Gastroesophageal sphincter (tissue), 4 donors: ENCODE measurements around the gene MACC1. TPM values are rescaled to one million over a fixed set of nuclear protein-coding genes. Genes with fewer than 3 reads are reported as not detected.

Experiments
- ATAC-seq: fragments of 150-250 bp; one replicate; pipeline ENCODE4 v1.9.1; 2016; ENCODE audit warnings: mild to moderate bottlenecking, moderate library complexity
- H3K27ac ChIP-seq, 4 donors: fragments of 200-600 bp; sonication (generic) in 3 of 4; 1 replicate in 3 of 4; 2 replicates in 1 of 4; pipeline ENCODE4 v1.5.1; 2016 to 2019
- H3K27me3 ChIP-seq: fragments of 200-600 bp; sonication (generic); one replicate; pipeline ENCODE4 v1.5.1; 2019
- H3K36me3 ChIP-seq, 2 donors: fragments of 200-600 bp; sonication (generic); one replicate each; pipeline ENCODE4 v1.5.1; 2019; ENCODE audit warnings: control low read depth in 1 of 2
- H3K4me1 ChIP-seq, 3 donors: fragments of 200-600 bp; sonication (generic); 1 replicate in 2 of 3; 2 replicates in 1 of 3; pipeline ENCODE4 v1.5.1; 2016 to 2019; ENCODE audit warnings: control low read depth in 2 of 3
- H3K4me3 ChIP-seq, 2 donors: fragments of 200-600 bp; sonication (generic); one replicate each; pipeline ENCODE4 v1.5.1; 2019; ENCODE audit warnings: mild to moderate bottlenecking in 1 of 2, moderate library complexity in 1 of 2
- H3K9me3 ChIP-seq, 3 donors: fragments of 200-600 bp; sonication (generic); one replicate each; pipeline ENCODE4 v1.5.1; 2017 to 2019; ENCODE audit warnings: control low read depth in 2 of 3
- EP300 ChIP-seq: sonication (generic); formaldehyde crosslinking; IDR thresholded peaks from one replicate; pipeline ENCODE4 v1.6.1; 2017; ENCODE audit warnings: antibody characterized with exemption, mild to moderate bottlenecking
- POLR2A ChIP-seq, 2 donors: fragments of 450-650 bp; IDR thresholded peaks; one replicate each; pipeline ENCODE4 v1.6.1; 2017; ENCODE audit warnings: antibody characterized with exemption in 2 of 2, mild to moderate bottlenecking in 2 of 2, moderate library complexity in 1 of 2
- POLR2AphosphoS5 ChIP-seq: sonication (generic); formaldehyde crosslinking; IDR thresholded peaks from one replicate; pipeline ENCODE4 v1.6.1; 2017; ENCODE audit warnings: antibody characterized with exemption
- WGBS, 2 donors: methylation state at CpG; one replicate each; pipeline ENCODE4 v1.1.5; 2018; ENCODE audit warnings: low coverage in 1 of 2; 5-methylcytosine and 5-hydroxymethylcytosine counted together
- total RNA-seq, 4 donors: library from RNA; depleted of rRNA; stranded (reverse); fragments of >200 nt; gene quantifications; one replicate each; pipeline ENCODE4 v1.1.0, GENCODE V29; 2016
- TF ChIP-seq, protein P1 (sequence below), 4 experiments: fragments of 200-600 bp in 2 of 4; fragments of 450-650 bp in 2 of 4; sonication (generic) in 1 of 4; IDR thresholded peaks; one replicate each; pipeline ENCODE4 v1.5.1; 2017 to 2019; ENCODE audit warnings: antibody characterized with exemption in 4 of 4, mild to moderate bottlenecking in 2 of 4, moderate library complexity in 2 of 4

Gene MACC1
- total RNA-seq, 4 donors from 2014 or later = under 0.01 to 2.9 (median 0.25) TPM

DNA sequence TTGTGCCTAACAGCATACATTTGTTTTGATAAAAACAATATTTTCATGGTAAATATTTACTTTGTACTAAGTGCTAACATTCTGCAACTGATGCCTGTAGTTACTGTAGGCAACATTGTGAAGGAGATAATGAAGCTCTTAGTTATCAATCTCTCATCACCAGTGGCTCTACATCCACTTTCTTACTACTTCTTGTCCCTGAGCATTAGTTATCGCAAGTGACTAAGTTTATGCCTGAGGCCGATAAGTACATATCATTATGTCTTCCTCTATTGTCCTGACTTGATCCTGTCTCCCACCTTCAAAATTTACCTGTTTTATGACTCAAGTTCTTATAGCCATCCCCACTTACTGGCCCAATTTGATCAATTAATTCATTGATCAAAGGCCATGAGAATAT, 63.6 kb downstream of the MACC1 start:
- H3K9me3 ChIP-seq = no peaks in the 10 kb centered on the region
- 100% methylated on average over 2 of the region's 2 CpGs for WGBS, 2 donors
- no peak for ATAC-seq
- H3K4me3 ChIP-seq = no peak overlapping the region
- H3K36me3 ChIP-seq = no peaks in the 10 kb centered on the region
- no peaks in the 10 kb centered on the region for H3K27me3 ChIP-seq
- peaks cover 0 to 22% (median 4%) of the 10 kb centered on the region in 3 donors for H3K4me1 ChIP-seq
- TF ChIP-seq POLR2A (IDR thresholded peaks at IDR 0.05) = no peak
- TF ChIP-seq POLR2AphosphoS5 = no peak
- no peak for TF ChIP-seq EP300
- TF ChIP-seq, protein P1, sequence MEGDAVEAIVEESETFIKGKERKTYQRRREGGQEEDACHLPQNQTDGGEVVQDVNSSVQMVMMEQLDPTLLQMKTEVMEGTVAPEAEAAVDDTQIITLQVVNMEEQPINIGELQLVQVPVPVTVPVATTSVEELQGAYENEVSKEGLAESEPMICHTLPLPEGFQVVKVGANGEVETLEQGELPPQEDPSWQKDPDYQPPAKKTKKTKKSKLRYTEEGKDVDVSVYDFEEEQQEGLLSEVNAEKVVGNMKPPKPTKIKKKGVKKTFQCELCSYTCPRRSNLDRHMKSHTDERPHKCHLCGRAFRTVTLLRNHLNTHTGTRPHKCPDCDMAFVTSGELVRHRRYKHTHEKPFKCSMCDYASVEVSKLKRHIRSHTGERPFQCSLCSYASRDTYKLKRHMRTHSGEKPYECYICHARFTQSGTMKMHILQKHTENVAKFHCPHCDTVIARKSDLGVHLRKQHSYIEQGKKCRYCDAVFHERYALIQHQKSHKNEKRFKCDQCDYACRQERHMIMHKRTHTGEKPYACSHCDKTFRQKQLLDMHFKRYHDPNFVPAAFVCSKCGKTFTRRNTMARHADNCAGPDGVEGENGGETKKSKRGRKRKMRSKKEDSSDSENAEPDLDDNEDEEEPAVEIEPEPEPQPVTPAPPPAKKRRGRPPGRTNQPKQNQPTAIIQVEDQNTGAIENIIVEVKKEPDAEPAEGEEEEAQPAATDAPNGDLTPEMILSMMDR (IDR thresholded peaks at IDR 0.05) = no peak
- H3K27ac ChIP-seq = peak overlapping the region in 1 of 4 donors; percentile 4

DNA sequence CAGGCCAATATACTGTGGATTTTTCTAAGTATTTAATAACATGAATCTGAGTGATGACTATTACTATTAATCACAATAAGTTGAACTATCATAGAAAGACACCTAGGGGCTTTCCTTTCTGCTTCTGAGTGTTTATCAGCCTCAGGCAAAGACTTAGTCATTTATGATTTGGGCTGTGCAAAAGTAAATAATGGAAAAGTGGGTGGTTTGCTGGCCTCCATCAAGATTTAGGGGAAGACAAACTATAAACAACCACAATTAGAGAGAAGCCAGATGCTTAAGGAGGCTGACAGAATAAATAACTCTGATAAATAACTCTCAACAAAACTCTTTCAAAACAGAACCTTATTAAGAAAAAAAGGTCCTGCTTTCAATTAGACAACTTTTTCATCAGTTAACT, 64.7 kb downstream of the MACC1 start:
- peak overlapping the region in 1 of 4 donors; percentile 11 for H3K27ac ChIP-seq
- TF ChIP-seq EP300 (no peak), POLR2AphosphoS5 (peak; percentile 25)

DNA sequence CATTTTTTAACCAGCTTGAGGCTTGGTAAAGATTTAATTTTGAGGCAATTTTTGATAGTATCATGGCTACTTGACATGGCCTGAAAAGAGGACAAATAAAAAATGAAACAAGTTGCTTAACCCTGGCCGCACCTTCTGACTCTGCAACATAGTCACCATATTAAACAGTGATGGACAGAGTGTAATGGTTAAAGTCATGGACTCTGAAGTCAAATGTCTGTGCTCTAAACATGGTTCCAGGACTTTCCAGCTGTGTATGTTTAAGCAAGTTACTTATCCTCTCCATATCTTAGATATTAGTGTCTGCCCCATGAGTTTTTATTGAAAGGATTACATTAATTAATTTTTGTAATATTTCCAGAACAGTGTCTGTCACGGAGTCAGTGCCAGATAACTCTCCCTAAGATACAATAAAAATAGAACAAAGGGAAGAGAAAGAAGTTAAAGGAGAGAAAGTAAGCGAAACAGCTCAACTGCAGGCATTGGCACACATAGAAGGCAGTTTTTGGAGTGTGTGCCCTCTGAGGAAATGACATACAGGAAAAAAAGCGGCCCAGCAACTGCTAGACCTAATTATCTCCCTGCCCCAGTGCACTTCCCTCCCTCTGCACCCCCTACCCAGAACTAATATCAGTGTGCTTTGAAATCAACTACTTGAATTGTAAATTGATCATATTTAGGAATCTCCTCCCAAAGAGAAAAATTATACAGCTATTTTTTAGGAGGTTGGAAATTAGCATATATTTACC, 65.3 kb downstream of the MACC1 start:
- TF ChIP-seq POLR2A (IDR thresholded peaks at IDR 0.05) (no peak), POLR2AphosphoS5 (no peak), EP300 (no peak)
- TF ChIP-seq, protein P1 (IDR thresholded peaks at IDR 0.05) = no peak
- Histone ChIP-seq H3K4me1 (peaks cover 0 to 23% (median 6%) of the 10 kb centered on the region in 3 donors), H3K36me3 (no peaks in the 10 kb centered on the region), H3K27ac (peak overlapping the region in 3 of 4 donors; percentile 6 to 43 (median 11)), H3K9me3 (no peaks in the 10 kb centered on the region), H3K4me3 (no peak overlapping the region), H3K27me3 (no peaks in the 10 kb centered on the region)
- ATAC-seq = no peak
- 44 to 52% methylated on average over 4 of the region's 4 CpGs for WGBS, 2 donors

More for the DNA sequence above, 64.7 kb downstream of the MACC1 start:
- Histone ChIP-seq H3K9me3 (no peaks in the 10 kb centered on the region), H3K36me3 (no peaks in the 10 kb centered on the region), H3K27me3 (no peaks in the 10 kb centered on the region), H3K4me3 (no peak overlapping the region), H3K4me1 (peaks cover 0 to 22% (median 4%) of the 10 kb centered on the region in 3 donors)
- no peak for ATAC-seq

DNA sequence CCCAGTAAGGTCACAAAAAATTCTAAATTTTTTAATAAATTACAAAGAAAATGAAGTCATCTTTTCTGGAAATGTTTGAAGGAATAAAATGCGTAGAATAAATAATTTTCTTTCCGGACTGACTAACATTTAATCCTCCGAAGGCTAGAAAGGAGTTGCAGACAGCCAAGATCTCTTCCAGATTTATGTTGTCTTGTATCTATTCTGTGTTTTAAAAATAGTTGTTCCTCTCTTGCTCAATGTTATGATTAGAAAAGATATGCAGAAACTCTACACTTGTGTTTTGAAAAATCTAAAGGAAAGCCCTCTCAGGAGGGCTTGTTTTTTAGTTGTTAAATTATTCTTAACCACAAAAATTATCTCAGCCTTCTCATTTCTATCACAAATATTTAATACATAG, 70.7 kb downstream of the MACC1 start:
- TF ChIP-seq EP300 = no peak
- no peak for TF ChIP-seq POLR2AphosphoS5
- no peak for TF ChIP-seq POLR2A (IDR thresholded peaks at IDR 0.05)
- TF ChIP-seq, protein P1 (IDR thresholded peaks at IDR 0.05) = no peak
- peak; percentile 34 for ATAC-seq
- Histone ChIP-seq H3K4me3 (no peak overlapping the region), H3K36me3 (no peaks in the 10 kb centered on the region), H3K27ac (peak overlapping the region in 3 of 4 donors; percentile 21 to 39 (median 28)), H3K27me3 (no peaks in the 10 kb centered on the region), H3K4me1 (peaks cover 0 to 13% (median 4%) of the 10 kb centered on the region in 3 donors), H3K9me3 (no peaks in the 10 kb centered on the region)
- WGBS, 2 donors = 19 to 28% methylated on average over 3 of the region's 3 CpGs

DNA sequence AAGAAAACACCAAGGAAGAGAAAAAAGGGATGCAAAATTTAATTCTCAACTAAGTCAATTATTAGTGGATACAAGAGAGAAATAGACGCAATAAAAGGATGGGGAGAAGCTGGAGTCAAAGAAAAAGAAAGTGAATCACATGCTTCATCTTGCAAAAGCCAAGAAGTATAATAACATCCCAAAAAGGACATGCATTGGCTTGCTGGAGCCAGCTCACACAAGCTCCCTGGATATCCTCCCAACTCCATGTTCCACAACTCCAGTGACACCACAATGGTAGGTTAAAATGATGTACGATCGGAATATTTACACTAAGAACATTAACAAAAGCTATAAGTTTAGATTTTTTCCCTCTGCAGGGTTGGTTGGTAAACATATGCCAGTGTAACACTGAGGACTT, 72.4 kb downstream of the MACC1 start:
- ATAC-seq = no peak
- no peak overlapping the region for H3K27ac ChIP-seq

More for the DNA sequence above, 72.4 kb downstream of the MACC1 start:
- Histone ChIP-seq H3K36me3 (no peaks in the 10 kb centered on the region), H3K4me3 (no peak overlapping the region), H3K4me1 (peaks cover 0 to 13% (median 4%) of the 10 kb centered on the region in 3 donors), H3K27me3 (no peaks in the 10 kb centered on the region), H3K9me3 (no peaks in the 10 kb centered on the region)
- 52 to 76% methylated on average over 3 of the region's 3 CpGs for whole genome bisulfite sequencing, 2 donors
- TF ChIP-seq POLR2AphosphoS5 = no peak
- no peak for TF ChIP-seq EP300
- TF ChIP-seq, protein P1 (IDR thresholded peaks at IDR 0.05) = no peak
- no peak for TF ChIP-seq POLR2A (IDR thresholded peaks at IDR 0.05)
